Neutrophil (primary cell): ENCODE data around the gene RABL3.
"Not testable (repeated sequence)": the region's sequence is repeated elsewhere in the genome, so short reads cannot be mapped to it uniquely, and the experiment has no call there.

ENCODE experiments used
- H3K27ac ChIP-seq: fragments of 200-600 bp; sonication (generic); 2 replicates; pipeline ENCODE4 v1.5.1; 2016; ENCODE audit warnings: mild to moderate bottlenecking, moderate library complexity
- H3K27me3 ChIP-seq: fragments of 200-600 bp; sonication (generic); 2 replicates; pipeline ENCODE4 v1.6.0; 2016; ENCODE audit warnings: mild to moderate bottlenecking
- H3K36me3 ChIP-seq: fragments of 200-600 bp; sonication (generic); 2 replicates; pipeline ENCODE4 v1.5.1; 2017
- H3K4me1 ChIP-seq, 2 experiments: fragments of 200-600 bp in 1 of 2; sonication (generic) in 1 of 2; 1 replicate in 1 of 2; 2 replicates in 1 of 2; pipeline versions ENCODE4 v1.5.1 to v1.6.1; 2013 to 2016; ENCODE audit warnings: low read depth in 1 of 2, low read length in 1 of 2, mild to moderate bottlenecking in 1 of 2, moderate library complexity in 1 of 2; ENCODE audit not compliant: control insufficient read depth in 1 of 2, insufficient read depth in 1 of 2
- H3K4me3 ChIP-seq, 2 experiments: fragments of 200-600 bp in 1 of 2; sonication (generic) in 1 of 2; 1 replicate in 1 of 2; 2 replicates in 1 of 2; pipeline ENCODE4 v1.5.1; 2013 to 2016; ENCODE audit warnings: low read depth in 1 of 2, low read length in 1 of 2, mild to moderate bottlenecking in 1 of 2, moderate library complexity in 1 of 2
- H3K9me3 ChIP-seq: fragments of 200-600 bp; sonication (generic); 2 replicates; pipeline ENCODE4 v1.5.1; 2016
- CTCF ChIP-seq: fragments of 200-600 bp; sonication (generic); IDR thresholded peaks from 2 replicates; pipeline ENCODE4 v1.5.1; 2016; ENCODE audit warnings: antibody characterized with exemption

Gene RABL3

GRCh38 chr3:120730576-120731542, 11.5 kb downstream of the RABL3 start:
- Histone ChIP-seq H3K27ac (no peak overlapping the region), H3K4me3 (no peak overlapping the region), H3K4me1 (no peaks in the 10 kb centered on the region), H3K9me3 (no peaks in the 10 kb centered on the region), H3K27me3 (no peaks in the 10 kb centered on the region), H3K36me3 (no peaks in the 10 kb centered on the region)
- no peak for TF ChIP-seq CTCF

- H3K9me3 ChIP-seq: no peaks in the 10 kb centered on the region
- H3K27me3 ChIP-seq: no peaks in the 10 kb centered on the region
- no peaks in the 10 kb centered on the region for H3K4me1 ChIP-seq
- no peak overlapping the region for H3K4me3 ChIP-seq
- no peaks in the 10 kb centered on the region for H3K36me3 ChIP-seq
- TF ChIP-seq CTCF: no peak
- H3K27ac ChIP-seq: no peak overlapping the region
Observed at GRCh38 chr3:120726791-120727190, 15.5 kb downstream of the RABL3 start.

- H3K36me3 ChIP-seq, H3K27me3 ChIP-seq, H3K9me3 ChIP-seq, H3K27ac ChIP-seq, H3K4me1 ChIP-seq, H3K4me3 ChIP-seq: not testable (repeated sequence)
Observed at GRCh38 chr3:120719167-120719834, 23.0 kb downstream of the RABL3 start.

GRCh38 chr3:120713262-120713661, 29.1 kb downstream of the RABL3 start:
- Histone ChIP-seq H3K4me1 (no peaks in the 10 kb centered on the region), H3K9me3 (no peaks in the 10 kb centered on the region), H3K4me3 (no peak overlapping the region), H3K27me3 (no peaks in the 10 kb centered on the region), H3K36me3 (no peaks in the 10 kb centered on the region), H3K27ac (no peak overlapping the region)
- TF ChIP-seq CTCF: no peak

GRCh38 chr3:120710369-120710768, 31.9 kb downstream of the RABL3 start:
- TF ChIP-seq CTCF: no peak
- H3K36me3 ChIP-seq: no peaks in the 10 kb centered on the region

GRCh38 chr3:120708408-120708807, 33.9 kb downstream of the RABL3 start:
- Histone ChIP-seq H3K4me1 (no peaks in the 10 kb centered on the region), H3K36me3 (no peaks in the 10 kb centered on the region), H3K27ac (no peak overlapping the region), H3K9me3 (no peaks in the 10 kb centered on the region), H3K27me3 (no peaks in the 10 kb centered on the region), H3K4me3 (no peak overlapping the region)
- TF ChIP-seq CTCF: no peak

More at GRCh38 chr3:120710369-120710768, 31.9 kb downstream of the RABL3 start:
- Histone ChIP-seq H3K27ac (no peak overlapping the region), H3K4me3 (no peak overlapping the region), H3K27me3 (no peaks in the 10 kb centered on the region), H3K4me1 (no peaks in the 10 kb centered on the region), H3K9me3 (no peaks in the 10 kb centered on the region)
